HFFc6 (cell line): ENCODE measurements around the gene TPCN1. TPM values are rescaled to one million over a fixed set of nuclear protein-coding genes. Genes with fewer than 3 reads are reported as not detected.

Experiments used
- DNase-seq: peaks from one replicate; pipeline ENCODE4 v3.0.0-alpha.2; 2018
- H3K27ac Mint-ChIP-seq: 2 replicates; pipeline ENCODE4 v1.8.0; 2020; ENCODE audit warnings: mild to moderate bottlenecking, mixed read lengths
- H3K27me3 Mint-ChIP-seq: 2 replicates; pipeline ENCODE4 v1.8.0; 2021; ENCODE audit warnings: mild to moderate bottlenecking, moderate library complexity, mixed read lengths; ENCODE audit not compliant: insufficient read depth
- H3K36me3 Mint-ChIP-seq: 2 replicates; pipeline ENCODE4 v1.8.0; 2021; ENCODE audit warnings: low read depth, mixed read lengths
- H3K4me1 Mint-ChIP-seq: 2 replicates; pipeline ENCODE4 v1.8.0; 2020; ENCODE audit warnings: low read depth, mixed read lengths
- H3K4me3 Mint-ChIP-seq: 2 replicates; pipeline ENCODE4 v1.8.0; 2020; ENCODE audit warnings: mild to moderate bottlenecking, moderate library complexity, mixed read lengths
- H3K9me3 Mint-ChIP-seq: 2 replicates; pipeline ENCODE4 v1.8.0; 2020; ENCODE audit warnings: mild to moderate bottlenecking, mixed read lengths
- CTCF ChIP-seq: fragments of 200-600 bp; sonication (generic); IDR thresholded peaks from 2 replicates; pipeline ENCODE4 v1.5.0; 2021; ENCODE audit warnings: antibody characterized with exemption, mild to moderate bottlenecking
- total RNA-seq, 6 experiments: library from RNA; stranded (reverse); fragmentation: NEBNext Ultra II Directional; extraction: Animal tissue kit (Norgen Biotek cat#: 25700); gene quantifications; 2 replicates in 1 of 6; 3 replicates in 5 of 6; pipeline ENCODE4 v1.2.3, GENCODE V29; 2021

The TPCN1 gene
- total RNA-seq, 6 experiments from 2014 or later = 19.0 to 33.3 (median 20.6) TPM

GRCh38 chr12:113184900-113185179 is 36.4 kb upstream of the TPCN1 start:
- peak overlapping the region; percentile 93 for H3K4me3 Mint-ChIP-seq
- no peak for TF ChIP-seq CTCF
- no peaks in the 10 kb centered on the region for H3K9me3 Mint-ChIP-seq
- H3K36me3 Mint-ChIP-seq = peaks cover 16% of the 10 kb centered on the region
- peaks cover 35% of the 10 kb centered on the region for H3K4me1 Mint-ChIP-seq
- peak; percentile 94 for DNase-seq
- no peaks in the 10 kb centered on the region; the same call in 1 of the 2 replicates for H3K27me3 Mint-ChIP-seq
- H3K27ac Mint-ChIP-seq = peak overlapping the region; percentile 93

DNA sequence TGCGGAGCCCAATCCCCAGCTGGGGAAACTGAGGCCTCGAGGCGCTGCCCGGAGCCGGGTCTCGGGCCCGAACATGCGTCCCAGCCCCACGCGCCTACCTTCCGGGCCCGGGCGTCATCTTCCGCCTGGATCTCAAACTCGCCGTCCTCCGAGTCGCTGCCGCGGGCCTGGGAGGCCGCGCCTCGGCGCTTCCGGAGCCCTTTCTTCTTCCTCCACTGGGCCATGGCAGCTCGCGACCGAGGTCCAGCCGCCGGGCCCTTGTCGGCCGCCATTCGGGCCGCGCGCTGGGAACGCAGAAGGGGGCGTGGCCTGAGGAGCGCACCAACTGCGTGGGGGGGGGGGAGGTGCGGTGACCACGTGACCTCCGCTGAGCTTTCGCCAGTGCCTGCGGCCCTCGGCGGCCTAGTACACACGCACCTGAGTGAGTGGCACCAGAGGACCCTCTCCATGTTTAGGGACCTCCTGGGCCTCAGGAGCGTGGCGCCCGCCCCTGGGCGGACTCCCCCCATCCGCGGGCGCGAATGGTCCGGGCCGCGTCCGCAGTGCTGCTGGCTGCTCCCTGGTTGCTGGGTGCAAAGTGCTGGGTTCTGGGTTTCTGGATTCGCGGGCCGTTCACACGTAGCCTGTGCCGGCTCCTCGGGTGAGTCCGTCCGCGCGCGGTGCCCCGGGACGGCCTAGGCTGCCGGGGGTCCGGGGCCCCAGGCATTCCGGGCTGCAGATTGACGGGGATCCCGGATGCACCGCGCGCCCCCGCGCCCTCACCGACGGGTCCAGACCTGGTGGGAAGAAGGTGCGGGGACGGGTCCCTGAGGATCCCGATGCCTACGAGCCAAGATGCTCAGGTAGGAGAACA is 35.9 kb upstream of the TPCN1 start, which contains the start of the genes DDX54 and RITA1:
DDX54 (minus strand) TSS at position 299 of the 853 bp plus-strand sequence; CDS start at position 272, 27 bp downstream.
RITA1 (plus strand) TSS at position 542 of the 853 bp plus-strand sequence. CDS start 1,026 bp downstream, outside the sequence.
- Mint-ChIP-seq H3K36me3 (peaks cover 11% of the 10 kb centered on the region), H3K4me3 (peak within 1 kb of the TSS; percentile 93), H3K4me1 (peaks cover 30% of the 10 kb centered on the region), H3K27me3 (no peaks in the 10 kb centered on the region; the same call in 1 of the 2 replicates), H3K27ac (peak within 1 kb of the TSS; percentile 93), H3K9me3 (no peaks in the 10 kb centered on the region)
- peak; percentile 45 for DNase-seq
- TF ChIP-seq CTCF = no peak

DNA sequence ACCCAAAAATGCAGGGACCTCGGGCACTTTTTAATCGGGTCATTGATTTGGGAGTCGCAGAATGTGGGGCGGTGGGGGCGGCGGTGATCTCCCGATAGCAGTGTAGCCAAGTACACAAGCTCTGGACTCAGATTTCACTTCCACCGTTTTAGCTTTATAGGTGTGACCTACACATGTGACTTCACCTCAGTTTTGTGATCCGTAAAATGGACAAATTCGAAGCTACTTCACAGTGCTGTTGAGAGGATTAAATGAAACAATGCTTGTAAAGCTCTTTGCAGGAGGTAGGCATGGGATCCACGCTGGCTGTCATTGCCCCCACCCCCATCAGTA is 35.3 kb upstream of the TPCN1 start:
- Mint-ChIP-seq H3K4me1 (peaks cover 30% of the 10 kb centered on the region), H3K9me3 (no peaks in the 10 kb centered on the region), H3K36me3 (peaks cover 17% of the 10 kb centered on the region), H3K27me3 (peaks cover 2% of the 10 kb centered on the region), H3K4me3 (peak overlapping the region; percentile 93), H3K27ac (peak overlapping the region; percentile 93)
- peak; percentile 28 for DNase-seq
- no peak for TF ChIP-seq CTCF

DNA sequence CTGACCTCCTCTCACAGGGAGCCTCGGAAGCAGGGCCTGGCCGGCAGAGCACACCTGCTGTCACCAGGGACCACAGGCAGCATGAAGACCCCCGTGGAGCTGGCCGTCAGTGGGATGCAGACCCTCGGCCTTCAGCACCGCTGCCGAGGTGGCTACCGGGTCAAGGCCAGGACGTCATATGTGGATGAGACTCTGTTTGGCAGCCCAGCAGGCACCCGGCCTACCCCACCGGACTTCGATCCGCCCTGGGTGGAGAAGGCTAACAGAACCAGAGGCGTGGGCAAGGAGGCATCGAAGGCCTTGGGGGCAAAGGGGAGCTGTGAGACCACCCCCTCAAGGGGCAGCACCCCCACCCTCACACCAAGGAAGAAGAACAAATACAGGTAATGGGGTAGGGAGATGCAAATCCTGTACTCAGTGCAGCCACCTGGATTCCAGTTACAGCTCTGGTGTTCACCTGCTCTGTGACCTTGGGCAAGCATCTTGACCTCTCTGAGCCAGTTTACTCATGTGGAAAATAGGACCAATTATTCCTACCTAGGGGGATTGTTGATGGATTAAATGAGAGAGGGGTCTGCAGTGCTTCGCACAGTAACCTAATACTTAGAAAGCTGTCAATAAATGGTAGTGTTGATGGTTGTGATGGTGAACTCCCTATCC is 34.5 kb upstream of the TPCN1 start:
- no peak for DNase-seq
- Mint-ChIP-seq H3K4me1 (peaks cover 30% of the 10 kb centered on the region), H3K4me3 (peak overlapping the region; percentile 93), H3K9me3 (no peaks in the 10 kb centered on the region), H3K27ac (peak overlapping the region; percentile 93), H3K27me3 (peaks cover 2% of the 10 kb centered on the region; the same call in 1 of the 2 replicates), H3K36me3 (peaks cover 17% of the 10 kb centered on the region)
- no peak for TF ChIP-seq CTCF

DNA sequence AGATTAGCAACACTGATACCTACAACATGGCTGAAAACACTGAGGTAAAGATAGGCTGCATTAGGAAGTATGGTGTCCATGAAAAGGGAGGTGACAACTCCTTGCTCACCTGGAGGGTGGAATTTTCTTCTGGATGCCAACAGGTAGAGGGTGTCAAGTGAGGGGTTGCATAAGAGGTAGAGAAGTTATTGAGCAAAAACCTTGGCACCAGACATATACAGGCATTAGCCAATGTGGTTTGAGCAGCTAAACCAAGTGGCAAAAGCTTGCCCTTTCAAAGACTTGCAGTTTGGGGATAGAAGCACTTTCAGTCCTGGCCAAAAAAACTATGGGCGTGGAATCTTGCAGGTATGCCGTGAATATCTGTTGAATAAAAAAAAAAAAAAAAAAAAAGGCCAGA is 31.9 kb upstream of the TPCN1 start:
- no peak for DNase-seq
- Mint-ChIP-seq H3K9me3 (no peaks in the 10 kb centered on the region), H3K4me1 (peaks cover 45% of the 10 kb centered on the region), H3K36me3 (peaks cover 17% of the 10 kb centered on the region), H3K27ac (no peak overlapping the region), H3K27me3 (peaks cover 2% of the 10 kb centered on the region), H3K4me3 (no peak overlapping the region)
- no peak for TF ChIP-seq CTCF
